ENCODE results near the gene SLCO2B1.

The SLCO2B1 gene

DNA sequence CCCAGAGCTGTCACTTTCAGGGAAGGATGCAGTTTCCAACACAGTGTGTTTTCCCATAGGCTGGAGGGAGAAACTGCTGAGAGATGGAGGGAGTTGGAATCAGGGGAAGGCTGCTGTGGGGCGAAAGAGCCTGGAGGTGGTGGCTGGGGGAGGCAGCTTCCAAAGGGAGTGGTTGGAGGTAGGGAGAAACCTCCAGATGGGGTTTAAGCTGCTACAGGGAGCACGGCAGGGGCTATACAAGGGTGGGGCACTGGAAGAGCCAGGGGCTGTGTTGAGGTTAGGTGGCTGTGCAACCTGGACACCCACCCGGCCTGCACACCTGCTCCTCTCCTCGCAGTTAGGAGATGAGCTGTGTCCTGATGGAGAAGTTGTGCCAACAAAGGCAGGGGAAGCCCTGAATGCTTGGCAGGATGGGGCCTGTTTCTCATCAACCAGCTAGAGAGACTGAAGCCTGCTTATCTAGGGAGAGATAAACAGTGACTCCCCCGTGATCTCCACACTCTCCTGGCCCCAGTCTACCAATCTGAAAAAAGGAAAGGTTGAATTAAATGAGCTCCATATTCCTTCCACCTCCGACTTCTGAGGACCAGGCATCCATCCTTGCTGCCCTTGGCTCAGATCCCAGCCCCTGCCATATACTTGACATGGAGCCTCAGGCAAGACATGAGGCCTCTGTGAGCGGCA lies 3.6 kb upstream of the SLCO2B1 start:
- Histone ChIP-seq H3K4me3 (replicated peaks; ENCODE audit: insufficient read depth, low read length) (no peak overlapping the region), H3K27ac (replicated peaks) (no peak overlapping the region), H3K27me3 (ENCODE audit: insufficient read depth, poor library complexity, severe bottlenecking) (peaks cover 4% of the 10 kb centered on the region)
- DNase-seq (ENCODE audit: low read depth in 1 of 2, low spot score in 1 of 2) = no peak
- TF ChIP-seq, protein P1, sequence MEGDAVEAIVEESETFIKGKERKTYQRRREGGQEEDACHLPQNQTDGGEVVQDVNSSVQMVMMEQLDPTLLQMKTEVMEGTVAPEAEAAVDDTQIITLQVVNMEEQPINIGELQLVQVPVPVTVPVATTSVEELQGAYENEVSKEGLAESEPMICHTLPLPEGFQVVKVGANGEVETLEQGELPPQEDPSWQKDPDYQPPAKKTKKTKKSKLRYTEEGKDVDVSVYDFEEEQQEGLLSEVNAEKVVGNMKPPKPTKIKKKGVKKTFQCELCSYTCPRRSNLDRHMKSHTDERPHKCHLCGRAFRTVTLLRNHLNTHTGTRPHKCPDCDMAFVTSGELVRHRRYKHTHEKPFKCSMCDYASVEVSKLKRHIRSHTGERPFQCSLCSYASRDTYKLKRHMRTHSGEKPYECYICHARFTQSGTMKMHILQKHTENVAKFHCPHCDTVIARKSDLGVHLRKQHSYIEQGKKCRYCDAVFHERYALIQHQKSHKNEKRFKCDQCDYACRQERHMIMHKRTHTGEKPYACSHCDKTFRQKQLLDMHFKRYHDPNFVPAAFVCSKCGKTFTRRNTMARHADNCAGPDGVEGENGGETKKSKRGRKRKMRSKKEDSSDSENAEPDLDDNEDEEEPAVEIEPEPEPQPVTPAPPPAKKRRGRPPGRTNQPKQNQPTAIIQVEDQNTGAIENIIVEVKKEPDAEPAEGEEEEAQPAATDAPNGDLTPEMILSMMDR (IDR thresholded peaks at IDR 0.05; ENCODE audit: insufficient read depth, low read length) = no peak
- no peak for TF ChIP-seq SPI1 (IDR thresholded peaks at IDR 0.05; ENCODE audit: borderline replicate concordance, low read depth)
- no peak for TF ChIP-seq GABPA (IDR thresholded peaks at IDR 0.05; ENCODE audit: low read depth)
- TF ChIP-seq, protein P2, sequence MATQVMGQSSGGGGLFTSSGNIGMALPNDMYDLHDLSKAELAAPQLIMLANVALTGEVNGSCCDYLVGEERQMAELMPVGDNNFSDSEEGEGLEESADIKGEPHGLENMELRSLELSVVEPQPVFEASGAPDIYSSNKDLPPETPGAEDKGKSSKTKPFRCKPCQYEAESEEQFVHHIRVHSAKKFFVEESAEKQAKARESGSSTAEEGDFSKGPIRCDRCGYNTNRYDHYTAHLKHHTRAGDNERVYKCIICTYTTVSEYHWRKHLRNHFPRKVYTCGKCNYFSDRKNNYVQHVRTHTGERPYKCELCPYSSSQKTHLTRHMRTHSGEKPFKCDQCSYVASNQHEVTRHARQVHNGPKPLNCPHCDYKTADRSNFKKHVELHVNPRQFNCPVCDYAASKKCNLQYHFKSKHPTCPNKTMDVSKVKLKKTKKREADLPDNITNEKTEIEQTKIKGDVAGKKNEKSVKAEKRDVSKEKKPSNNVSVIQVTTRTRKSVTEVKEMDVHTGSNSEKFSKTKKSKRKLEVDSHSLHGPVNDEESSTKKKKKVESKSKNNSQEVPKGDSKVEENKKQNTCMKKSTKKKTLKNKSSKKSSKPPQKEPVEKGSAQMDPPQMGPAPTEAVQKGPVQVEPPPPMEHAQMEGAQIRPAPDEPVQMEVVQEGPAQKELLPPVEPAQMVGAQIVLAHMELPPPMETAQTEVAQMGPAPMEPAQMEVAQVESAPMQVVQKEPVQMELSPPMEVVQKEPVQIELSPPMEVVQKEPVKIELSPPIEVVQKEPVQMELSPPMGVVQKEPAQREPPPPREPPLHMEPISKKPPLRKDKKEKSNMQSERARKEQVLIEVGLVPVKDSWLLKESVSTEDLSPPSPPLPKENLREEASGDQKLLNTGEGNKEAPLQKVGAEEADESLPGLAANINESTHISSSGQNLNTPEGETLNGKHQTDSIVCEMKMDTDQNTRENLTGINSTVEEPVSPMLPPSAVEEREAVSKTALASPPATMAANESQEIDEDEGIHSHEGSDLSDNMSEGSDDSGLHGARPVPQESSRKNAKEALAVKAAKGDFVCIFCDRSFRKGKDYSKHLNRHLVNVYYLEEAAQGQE (IDR thresholded peaks at IDR 0.05; ENCODE audit: insufficient replicate concordance, low read depth) = no peak
- TF ChIP-seq POLR2AphosphoS5 (IDR thresholded peaks at IDR 0.05; ENCODE audit: low read depth) = no peak

GRCh38 chr11:75147875-75148263 lies 3.0 kb upstream of the SLCO2B1 start:
- TF ChIP-seq, protein P2 (IDR thresholded peaks at IDR 0.05; ENCODE audit: insufficient replicate concordance, low read depth) = no peak
- TF ChIP-seq GABPA (IDR thresholded peaks at IDR 0.05; ENCODE audit: low read depth) = no peak; the same call in 1 of the 2 replicates
- no peak for TF ChIP-seq POLR2AphosphoS5 (IDR thresholded peaks at IDR 0.05; ENCODE audit: low read depth)
- TF ChIP-seq SPI1 (IDR thresholded peaks at IDR 0.05; ENCODE audit: borderline replicate concordance, low read depth) = peak; percentile 69; the same call in 1 of the 2 replicates
- TF ChIP-seq, protein P1 (IDR thresholded peaks at IDR 0.05; ENCODE audit: insufficient read depth, low read length) = no peak
- H3K27ac ChIP-seq (replicated peaks) = no peak overlapping the region
- H3K4me3 ChIP-seq (replicated peaks; ENCODE audit: insufficient read depth, low read length) = no peak overlapping the region
- DNase-seq (ENCODE audit: low read depth in 1 of 2, low spot score in 1 of 2) = peak in 1 of 2 experiments; percentile 32
- H3K27me3 ChIP-seq (ENCODE audit: insufficient read depth, poor library complexity, severe bottlenecking) = peaks cover 4% of the 10 kb centered on the region

DNA sequence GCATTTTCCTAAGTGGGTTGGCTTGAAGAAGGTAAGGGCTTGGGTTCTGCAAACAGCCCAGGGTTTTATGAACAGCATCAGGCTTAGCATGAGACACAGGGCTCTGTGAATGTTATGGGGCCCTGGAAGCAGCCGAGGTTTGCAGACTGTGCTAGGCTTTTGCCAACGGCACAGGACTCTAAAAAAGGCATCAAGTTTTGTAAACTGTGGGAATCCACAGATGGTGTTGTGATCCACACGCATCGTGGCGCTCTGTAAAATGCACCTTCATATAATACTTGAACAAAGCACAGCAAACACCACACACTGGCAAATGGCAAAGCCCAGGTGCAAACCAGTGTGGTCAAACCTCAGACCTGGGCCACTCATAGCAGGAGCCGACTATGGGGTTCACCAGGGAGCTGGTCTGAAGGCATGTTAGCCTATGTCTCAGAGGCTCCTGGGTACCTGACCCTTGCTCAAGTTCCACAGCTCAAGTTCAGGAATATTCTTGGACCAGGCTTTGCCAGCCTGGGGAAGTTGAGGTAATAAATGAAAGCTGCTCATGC lies 2.4 kb upstream of the SLCO2B1 start:
- no peak overlapping the region for H3K27ac ChIP-seq (replicated peaks)
- H3K4me3 ChIP-seq (replicated peaks; ENCODE audit: insufficient read depth, low read length) = no peak overlapping the region
- DNase-seq (ENCODE audit: low read depth in 1 of 2, low spot score in 1 of 2) = no peak
- H3K27me3 ChIP-seq (ENCODE audit: insufficient read depth, poor library complexity, severe bottlenecking) = peaks cover 4% of the 10 kb centered on the region
- TF ChIP-seq, protein P1 (IDR thresholded peaks at IDR 0.05; ENCODE audit: insufficient read depth, low read length) = no peak
- TF ChIP-seq GABPA (IDR thresholded peaks at IDR 0.05; ENCODE audit: low read depth) (no peak), SPI1 (IDR thresholded peaks at IDR 0.05; ENCODE audit: borderline replicate concordance, low read depth) (no peak), POLR2AphosphoS5 (IDR thresholded peaks at IDR 0.05; ENCODE audit: low read depth) (no peak)
- TF ChIP-seq, protein P2 (IDR thresholded peaks at IDR 0.05; ENCODE audit: insufficient replicate concordance, low read depth) = no peak

Measured in HL-60 (cell line).